HK-2 (cell line): ENCODE measurements around the gene SRSF12.
"Not testable (repeated sequence)": the region's sequence is repeated elsewhere in the genome, so short reads cannot be mapped to it uniquely, and the experiment has no call there.

ENCODE experiments used
- DNase-seq: peaks from one replicate; pipeline ENCODE4 v3.0.0-alpha.2; 2018; ENCODE audit not compliant: unreplicated experiment

SRSF12 gene

GRCh38 chr6:89131599-89131998 is 13.7 kb upstream of the SRSF12 start:
- no peak for DNase-seq

- DNase-seq, result not testable (repeated sequence)
These were observed 10.4 kb upstream of the SRSF12 start for GRCh38 chr6:89128256-89128671.

GRCh38 chr6:89122625-89123024 is 4.8 kb upstream of the SRSF12 start:
- no peak for DNase-seq

GRCh38 chr6:89121934-89122333 is 4.1 kb upstream of the SRSF12 start:
- DNase-seq, result no peak

GRCh38 chr6:89120371-89120770 is 2.5 kb upstream of the SRSF12 start:
- peak; percentile 66 for DNase-seq

GRCh38 chr6:89118931-89119330 is 1.1 kb upstream of the SRSF12 start:
- DNase-seq, result no peak

GRCh38 chr6:89116702-89117101 is 1.2 kb downstream of the SRSF12 start:
- DNase-seq, result no peak

GRCh38 chr6:89111933-89112332 is 5.9 kb downstream of the SRSF12 start:
- DNase-seq, result no peak

GRCh38 chr6:89110284-89110683 is 7.6 kb downstream of the SRSF12 start:
- DNase-seq, result no peak

- DNase-seq, result no peak
These were observed 17.8 kb downstream of the SRSF12 start for GRCh38 chr6:89100114-89100513.

- no peak for DNase-seq
These were observed 19.4 kb downstream of the SRSF12 start for GRCh38 chr6:89098461-89098860.

GRCh38 chr6:89087881-89088280 is 30.0 kb downstream of the SRSF12 start:
- no peak for DNase-seq

- DNase-seq, result no peak
These were observed 32.3 kb downstream of the SRSF12 start for GRCh38 chr6:89085409-89086205.

- no peak for DNase-seq
These were observed 32.9 kb downstream of the SRSF12 start for GRCh38 chr6:89084954-89085353.

- no peak for DNase-seq
These were observed 33.3 kb downstream of the SRSF12 start for GRCh38 chr6:89084542-89084941.

- no peak for DNase-seq
These were observed 35.4 kb downstream of the SRSF12 start for GRCh38 chr6:89082486-89082891.

GRCh38 chr6:89081423-89082322 is 36.2 kb downstream of the SRSF12 start:
- peak; percentile 98 for DNase-seq

GRCh38 chr6:89081129-89081422 is 36.8 kb downstream of the SRSF12 start:
- DNase-seq, result no peak

- peak; percentile 100 for DNase-seq
These were observed 37.4 kb downstream of the SRSF12 start, which contains the start of gene PNRC1 for GRCh38 chr6:89080281-89081128. Gene PNRC1 (plus strand): TSS chr6:89080751. CDS start chr6:89080895, 144 bp downstream.

GRCh38 chr6:89079511-89080234 is 38.2 kb downstream of the SRSF12 start:
- no peak for DNase-seq

- no peak for DNase-seq
These were observed 44.0 kb downstream of the SRSF12 start for GRCh38 chr6:89073840-89074239.
